Endothelial cell of umbilical vein (primary cell): ENCODE results near the gene DHX40. TPM values are rescaled to one million over a fixed set of nuclear protein-coding genes. Genes with fewer than 3 reads are reported as not detected.

ENCODE experiments used
- BruUV-seq: library from RNA; stranded (reverse); fragments of 400-500 nt; replicated peaks from 2 replicates; lab custom pipeline; 2021; lab: Mats Ljungman, UMichigan
- CTCF ChIA-PET: fragments of 300-600, 350-600 bp; sonication (Branson Sonifier 250); formaldehyde crosslinking; loops from one replicate; lab custom pipeline; 2021; ENCODE audit warnings: antibody characterized with exemption, inconsistent platforms; lab: Charles Lee
- POLR2A ChIA-PET: fragments of 300-600, 350-600 bp; sonication (Branson Sonifier 250); formaldehyde crosslinking; loops from one replicate; lab custom pipeline; 2021; ENCODE audit warnings: antibody characterized with exemption, inconsistent platforms; lab: Charles Lee
- DNase-seq: peaks from one replicate; pipeline ENCODE4 v3.0.0-alpha.2; 2011; ENCODE audit warnings: low read depth, low spot score
- FAIRE-seq: peaks from 2 replicates; lab custom pipeline; 2011; peaks lifted over from hg19 to GRCh38; lab: Jason Lieb, UNC
- H2AFZ ChIP-seq: 2 replicates; pipeline ENCODE4 v1.6.0; 2012; ENCODE audit warnings: low read depth, low read length, control low read depth, inconsistent platforms
- H3K27ac ChIP-seq: 2 replicates; pipeline ENCODE4 v1.5.1; 2011; ENCODE audit warnings: low read depth, mild to moderate bottlenecking, control low read depth, low read length, moderate library complexity; ENCODE audit not compliant: insufficient read depth
- H3K27me3 ChIP-seq, 2 experiments: 2 replicates each; pipeline versions ENCODE4 v1.6.0 to v1.6.1; 2011; ENCODE audit warnings: low read length in 2 of 2, mixed read lengths in 1 of 2; ENCODE audit not compliant: control insufficient read depth in 2 of 2, insufficient read depth in 2 of 2
- H3K36me3 ChIP-seq, 2 experiments: 2 replicates in 1 of 2; 3 replicates in 1 of 2; pipeline ENCODE4 v1.5.1; 2011; ENCODE audit warnings: low read length in 2 of 2, mild to moderate bottlenecking in 1 of 2, moderate library complexity in 1 of 2; ENCODE audit not compliant: control insufficient read depth in 2 of 2, insufficient read depth in 2 of 2; ENCODE audit errors: extremely low read depth in 1 of 2
- H3K4me1 ChIP-seq: 3 replicates; pipeline ENCODE4 v1.5.1; 2011; ENCODE audit warnings: mild to moderate bottlenecking, low read length; ENCODE audit not compliant: control insufficient read depth, insufficient read depth; ENCODE audit errors: extremely low read depth
- H3K4me2 ChIP-seq: 2 replicates; pipeline ENCODE4 v1.6.1; 2011; ENCODE audit warnings: low read length, control low read depth, mixed read lengths; ENCODE audit not compliant: insufficient read depth
- H3K4me3 ChIP-seq, 3 experiments: fragments of 200-600 bp in 1 of 3; sonication (generic), shearing (Covaris generic) in 1 of 3; replicated peaks in 1 of 3; 2 replicates each; pipeline ENCODE4 v1.5.1; 2011 to 2016; ENCODE audit warnings: control low read depth in 3 of 3, low read length in 3 of 3, mild to moderate bottlenecking in 2 of 3, inconsistent platforms in 1 of 3, low read depth in 1 of 3, moderate library complexity in 1 of 3; ENCODE audit not compliant: insufficient read depth in 1 of 3
- H3K79me2 ChIP-seq: 2 replicates; pipeline ENCODE4 v1.6.0; 2012; ENCODE audit warnings: low read length, inconsistent platforms; ENCODE audit not compliant: control insufficient read depth, insufficient read depth
- H3K9ac ChIP-seq: replicated peaks from 2 replicates; pipeline ENCODE3; 2011; ENCODE audit warnings: low read length, control low read depth; ENCODE audit not compliant: insufficient read depth; ENCODE audit errors: extremely low read depth
- H3K9me1 ChIP-seq: replicated peaks from 3 replicates; pipeline ENCODE4 v1.6.0; 2011; ENCODE audit warnings: mild to moderate bottlenecking, low read length; ENCODE audit not compliant: control insufficient read depth, insufficient read depth; ENCODE audit errors: extremely low read depth
- H3K9me3 ChIP-seq: replicated peaks from 2 replicates; pipeline ENCODE4 v1.5.1; 2012; ENCODE audit warnings: low read length, inconsistent platforms; ENCODE audit not compliant: control insufficient read depth, insufficient read depth
- H4K20me1 ChIP-seq: replicated peaks from 2 replicates; pipeline ENCODE3; 2011; ENCODE audit warnings: mild to moderate bottlenecking, low read length; ENCODE audit not compliant: control insufficient read depth, insufficient read depth; ENCODE audit errors: extremely low read depth
- CTCF ChIP-seq, 2 donors: IDR thresholded peaks; 1 replicate in 1 of 2; 2 replicates in 1 of 2; pipeline ENCODE4 v1.5.1; 2011; ENCODE audit warnings: low read length in 2 of 2, mild to moderate bottlenecking in 2 of 2, moderate library complexity in 2 of 2, control low read depth in 1 of 2, inconsistent platforms in 1 of 2, low read depth in 1 of 2; ENCODE audit not compliant: insufficient read depth in 1 of 2; ENCODE audit errors: extremely low read depth in 1 of 2
- EZH2 ChIP-seq: IDR thresholded peaks from 2 replicates; pipeline ENCODE4 v1.6.1; 2012; ENCODE audit warnings: borderline replicate concordance, low read depth, mild to moderate bottlenecking, moderate library complexity, low read length, inconsistent platforms; ENCODE audit not compliant: severe bottlenecking
- FOS ChIP-seq: IDR thresholded peaks from 2 replicates; pipeline ENCODE4 v1.6.1; 2011; ENCODE audit warnings: mild to moderate bottlenecking, low read length, moderate library complexity, borderline replicate concordance; ENCODE audit not compliant: insufficient read depth
- GATA2 ChIP-seq: IDR thresholded peaks from 2 replicates; pipeline ENCODE4 v1.7.0; 2011; ENCODE audit warnings: low read depth, mild to moderate bottlenecking, moderate library complexity, mixed read lengths, low read length; ENCODE audit not compliant: insufficient read length, insufficient read depth
- JUN ChIP-seq: IDR thresholded peaks from 2 replicates; pipeline ENCODE4 v1.6.1; 2011; ENCODE audit warnings: borderline replicate concordance, low read depth; ENCODE audit not compliant: insufficient read length, insufficient read depth
- MAX ChIP-seq: IDR thresholded peaks from 2 replicates; pipeline ENCODE4 v1.6.1; 2011; ENCODE audit not compliant: insufficient read depth, insufficient read length
- MYC ChIP-seq: IDR thresholded peaks from one replicate; pipeline ENCODE4 v1.6.1; 2011; ENCODE audit warnings: mild to moderate bottlenecking, low read depth, low read length
- POLR2A ChIP-seq: IDR thresholded peaks from 2 replicates; pipeline ENCODE4 v1.6.1; 2012; ENCODE audit warnings: low read depth, mild to moderate bottlenecking, control low read depth, low read length
- POLR2AphosphoS5 ChIP-seq: IDR thresholded peaks from 2 replicates; pipeline ENCODE4 v1.6.1; 2012; ENCODE audit warnings: low read depth, mild to moderate bottlenecking, control low read depth, low read length, moderate library complexity; ENCODE audit not compliant: insufficient read depth
- dilution Hi-C: fragments of 300-500 bp; cut with MboI; formaldehyde crosslinking; loops from one replicate; pipeline ENCODE4 v1.15.0; 2019; ENCODE audit warnings: low sequenced_read_pairs; ENCODE audit not compliant: extremely low pct_ligation_motif_present
- intact Hi-C: fragments of 100-400 bp; cut with micrococcal nuclease; formaldehyde crosslinking; loops from one replicate; pipeline ENCODE4 v1.10.0; 2022
- polyA plus RNA-seq, 4 experiments: library from polyadenylated mRNA; depleted of rRNA in 3 of 4; stranded (reverse) in 3 of 4; unstranded in 1 of 4; fragments of >200 nt; gene quantifications; 2 replicates each; pipeline versions ENCODE4 v1.2.1 to v1.2.3, GENCODE V29; 2011 to 2012; ENCODE audit warnings: missing spikeins in 1 of 4
- total RNA-seq: library from RNA; stranded (reverse); gene quantifications from 2 replicates; pipeline ENCODE4 v1.2.3, GENCODE V29; 2021

DHX40 gene
- total and polyA plus RNA-seq, 2 donors (not counting 3 experiments of a cell fraction or from before 2014, with no cell fraction given) = 14.0 to 29.7 TPM

- H3K36me3 ChIP-seq = no peaks in the 10 kb centered on the region
- DNase-seq (no peak), FAIRE-seq (no peak)
- no peaks in the 10 kb centered on the region for H3K9me1 ChIP-seq
- dilution Hi-C loops = no loop called here
- H3K4me1 ChIP-seq = peaks cover 17% of the 10 kb centered on the region
- no peak overlapping the region for H3K27ac ChIP-seq
- intact Hi-C loops = no loop called here
- CTCF ChIA-PET = interaction anchor here (1.0 kb wide), 1 partner anchor 9 kb away, joined by 3 read pairs; no protein-coding TSS in a partner anchor
- H3K9ac ChIP-seq = no peak overlapping the region
- no TSS peak for BruUV-seq
- H3K27me3 ChIP-seq = no peaks in the 10 kb centered on the region
- POLR2A ChIA-PET = no interaction called here
- no peak overlapping the region for H3K4me3 ChIP-seq
- no peak for TF ChIP-seq POLR2A
- TF ChIP-seq POLR2AphosphoS5 = no peak
- TF ChIP-seq MYC = no peak
- TF ChIP-seq CTCF (IDR thresholded peaks at IDR 0.05; ENCODE audit: extremely low read depth in 1 of 2, insufficient read depth in 1 of 2, low read depth in 1 of 2, low read length in 2 of 2) = no peak
- TF ChIP-seq MAX = no peak
- no peak for TF ChIP-seq GATA2
- no peak for TF ChIP-seq FOS
- TF ChIP-seq JUN = no peak
- no peak for TF ChIP-seq EZH2
- H3K79me2 ChIP-seq = peaks cover 98% of the 10 kb centered on the region
- H3K9me3 ChIP-seq = no peaks in the 10 kb centered on the region
- H2AFZ ChIP-seq = no peak overlapping the region
- peaks cover 32% of the 10 kb centered on the region for H4K20me1 ChIP-seq
- no peak overlapping the region for H3K4me2 ChIP-seq
These were observed 63.8 kb downstream of the DHX40 start for GRCh38 chr17:59629174-59629573.
